Trophoblast cell (in vitro differentiated cells and primary cell): Measurements from ENCODE around the gene ADAMTSL4.

Source experiments
- DNase-seq, 2 donors: peaks; one replicate each; pipeline ENCODE4 v3.0.0-alpha.2; 2016
- H2AFZ ChIP-seq: 2 replicates; pipeline ENCODE4 v1.6.1; 2013; ENCODE audit warnings: low read length, moderate library complexity, mild to moderate bottlenecking; ENCODE audit not compliant: insufficient read depth, poor library complexity
- H2AK5ac ChIP-seq: 2 replicates; pipeline ENCODE4 v1.6.1; 2013; ENCODE audit warnings: mild to moderate bottlenecking, low read length
- H2BK120ac ChIP-seq: 2 replicates; pipeline ENCODE4 v1.6.1; 2013; ENCODE audit warnings: low read length, mild to moderate bottlenecking, moderate library complexity; ENCODE audit not compliant: insufficient read depth, poor library complexity
- H2BK12ac ChIP-seq: 2 replicates; pipeline ENCODE4 v1.6.1; 2013; ENCODE audit warnings: mild to moderate bottlenecking, low read length, moderate library complexity
- H2BK5ac ChIP-seq: 2 replicates; pipeline ENCODE4 v1.6.1; 2013; ENCODE audit warnings: low read length, low read depth, moderate library complexity, mild to moderate bottlenecking; ENCODE audit not compliant: poor library complexity
- H3K14ac ChIP-seq: 2 replicates; pipeline ENCODE4 v1.6.1; 2013; ENCODE audit warnings: mild to moderate bottlenecking, low read length
- H3K18ac ChIP-seq: 2 replicates; pipeline ENCODE4 v1.6.1; 2013; ENCODE audit warnings: mild to moderate bottlenecking, low read length
- H3K23ac ChIP-seq: 2 replicates; pipeline ENCODE4 v1.6.1; 2013; ENCODE audit warnings: low read length
- H3K27ac ChIP-seq: 2 replicates; pipeline ENCODE4 v1.5.1; 2013; ENCODE audit warnings: low read depth, mild to moderate bottlenecking, inconsistent platforms, low read length, moderate library complexity
- H3K27me3 ChIP-seq: 2 replicates; pipeline ENCODE4 v1.6.1; 2013; ENCODE audit warnings: inconsistent platforms, mild to moderate bottlenecking, low read length, moderate library complexity; ENCODE audit not compliant: insufficient read depth
- H3K36me3 ChIP-seq, 2 experiments: 1 replicate in 1 of 2; 2 replicates in 1 of 2; pipeline ENCODE4 v1.6.1; 2013; ENCODE audit warnings: low read length in 2 of 2, mild to moderate bottlenecking in 2 of 2, moderate library complexity in 1 of 2; ENCODE audit not compliant: insufficient read depth in 2 of 2, control insufficient read depth in 1 of 2
- H3K4ac ChIP-seq: 2 replicates; pipeline ENCODE4 v1.6.1; 2013; ENCODE audit warnings: low read depth, mild to moderate bottlenecking, low read length, moderate library complexity
- H3K4me1 ChIP-seq, 2 experiments: 1 replicate in 1 of 2; 2 replicates in 1 of 2; pipeline ENCODE4 v1.6.1; 2013; ENCODE audit warnings: low read length in 2 of 2, mild to moderate bottlenecking in 2 of 2, moderate library complexity in 1 of 2; ENCODE audit not compliant: insufficient read depth in 2 of 2, control insufficient read depth in 1 of 2
- H3K4me2 ChIP-seq: 2 replicates; pipeline ENCODE4 v1.6.1; 2013; ENCODE audit warnings: inconsistent platforms, mild to moderate bottlenecking, low read length, moderate library complexity
- H3K4me3 ChIP-seq: 2 replicates; pipeline ENCODE4 v1.5.1; 2013; ENCODE audit warnings: mild to moderate bottlenecking, low read depth, low read length, inconsistent platforms
- H3K79me1 ChIP-seq: one replicate; pipeline ENCODE4 v1.6.1; 2013; ENCODE audit warnings: low read length
- H3K79me2 ChIP-seq: 2 replicates; pipeline ENCODE4 v1.6.1; 2013; ENCODE audit warnings: low read length, mild to moderate bottlenecking; ENCODE audit not compliant: control insufficient read depth, insufficient read depth, poor library complexity
- H3K9ac ChIP-seq: 2 replicates; pipeline ENCODE4 v1.6.1; 2013; ENCODE audit warnings: mild to moderate bottlenecking, low read length
- H3K9me3 ChIP-seq: 2 replicates; pipeline ENCODE4 v1.6.1; 2013; ENCODE audit warnings: low read depth, mild to moderate bottlenecking, control low read depth, inconsistent platforms, low read length; ENCODE audit not compliant: insufficient read depth
- H4K12ac ChIP-seq: 2 replicates; pipeline ENCODE4 v1.6.1; 2013; ENCODE audit warnings: low read depth, mild to moderate bottlenecking, low read length, moderate library complexity
- H4K8ac ChIP-seq: 2 replicates; pipeline ENCODE4 v1.6.1; 2013; ENCODE audit warnings: low read depth, mild to moderate bottlenecking, low read length, moderate library complexity
- H4K91ac ChIP-seq: one replicate; pipeline ENCODE4 v1.6.1; 2013; ENCODE audit warnings: low read depth, mild to moderate bottlenecking, low read length, moderate library complexity
- WGBS: extraction: QIAGEN DNeasy Blood & Tissue Kit; methylation state at CpG from one replicate; pipeline ENCODE4 v1.1.7; 2013; ENCODE audit warnings: missing lambda C conversion rate; ENCODE audit not compliant: insufficient read length, insufficient coverage; ENCODE audit errors: extremely low coverage; 5-methylcytosine and 5-hydroxymethylcytosine counted together

Gene ADAMTSL4

DNA sequence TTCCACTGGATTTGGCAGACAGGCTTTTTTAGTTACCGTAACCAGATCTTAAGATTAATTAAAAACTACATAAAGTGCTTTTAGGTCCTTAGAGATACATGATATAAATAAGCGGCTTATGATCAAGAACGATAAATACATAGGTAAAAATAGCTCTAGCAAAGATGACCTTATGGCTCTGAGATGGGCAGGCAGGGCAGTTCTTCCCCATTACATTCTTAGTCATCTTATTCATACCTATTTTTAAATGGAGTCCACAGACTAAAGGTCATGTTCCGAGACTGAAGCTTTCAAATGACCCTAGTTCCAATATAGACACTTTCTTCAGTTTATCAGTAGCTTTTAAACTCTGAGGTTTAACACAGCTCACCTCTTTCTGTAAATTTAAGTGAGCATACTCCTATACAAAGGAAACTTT is 25.9 kb downstream of the ADAMTSL4 start:
- H3K79me2 ChIP-seq, result peaks cover 21% of the 10 kb centered on the region
- no peak overlapping the region for H3K18ac ChIP-seq
- H4K12ac ChIP-seq, result no peak overlapping the region
- H4K8ac ChIP-seq, result no peak overlapping the region
- peaks cover 15% of the 10 kb centered on the region for H3K79me1 ChIP-seq
- H3K4ac ChIP-seq, result no peak overlapping the region
- H3K4me3 ChIP-seq, result no peak overlapping the region
- H3K14ac ChIP-seq, result no peak overlapping the region
- H2BK5ac ChIP-seq, result no peak overlapping the region
- H3K36me3 ChIP-seq, result peaks cover 12 to 32% of the 10 kb centered on the region in 2 experiments
- peaks cover 11 to 18% of the 10 kb centered on the region in 2 experiments for H3K4me1 ChIP-seq
- H3K27me3 ChIP-seq, result no peaks in the 10 kb centered on the region
- no peak overlapping the region for H3K9ac ChIP-seq
- H3K9me3 ChIP-seq, result no peaks in the 10 kb centered on the region
- no peak overlapping the region for H3K23ac ChIP-seq
- no CpG with 5 or more reads among the region's 4 CpGs for WGBS
- H3K27ac ChIP-seq, result no peak overlapping the region
- peak overlapping the region; percentile 29 for H3K4me2 ChIP-seq
- H2BK12ac ChIP-seq, result no peak overlapping the region
- no peak overlapping the region for H4K91ac ChIP-seq
- peak in 1 of 2 donors; percentile 36 for DNase-seq
- no peak overlapping the region for H2BK120ac ChIP-seq
- no peak overlapping the region for H2AFZ ChIP-seq
- H2AK5ac ChIP-seq, result no peak overlapping the region

DNA sequence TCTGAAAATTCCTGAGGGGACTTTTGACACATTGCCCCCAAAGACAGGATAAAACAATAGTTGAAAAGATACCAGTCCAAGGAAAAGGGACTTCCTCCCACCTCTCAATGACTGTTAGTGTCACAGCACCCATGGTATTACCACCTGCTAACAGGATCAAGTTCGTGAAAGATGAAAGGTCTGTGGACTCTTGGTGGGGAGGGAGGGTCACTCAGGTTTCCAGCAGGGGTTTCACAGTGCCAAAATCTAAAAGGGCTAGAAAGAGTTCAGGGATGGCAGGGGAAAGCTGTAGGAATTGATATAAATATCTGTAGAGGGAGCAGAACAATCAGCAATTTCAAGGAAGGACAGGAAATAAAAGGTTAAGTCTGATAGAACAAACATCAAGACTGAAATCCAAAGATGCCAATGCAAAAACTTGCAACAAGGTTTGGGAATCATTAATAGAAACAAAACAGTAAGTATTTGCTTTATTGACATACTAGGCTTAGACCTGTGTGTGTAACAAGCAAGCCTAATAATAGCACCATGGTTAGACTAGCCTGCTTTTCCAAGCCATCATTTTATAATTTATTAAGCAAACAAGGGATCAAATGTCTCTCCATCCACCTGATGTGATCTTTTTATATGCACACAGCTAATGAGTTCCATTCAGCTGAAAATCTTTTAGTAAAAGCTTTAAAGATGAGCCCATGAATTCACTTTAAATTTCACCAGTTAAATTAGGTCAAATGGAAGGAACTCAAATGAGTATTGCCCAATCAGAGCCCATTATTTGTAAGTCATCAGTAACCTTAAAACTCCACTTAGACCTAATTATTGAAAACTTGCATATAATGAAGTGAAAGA is 26.5 kb downstream of the ADAMTSL4 start:
- Histone ChIP-seq H2AFZ (no peak overlapping the region), H2BK5ac (no peak overlapping the region), H4K8ac (no peak overlapping the region), H3K14ac (no peak overlapping the region), H3K23ac (no peak overlapping the region), H3K4me2 (peak overlapping the region; percentile 5), H4K91ac (no peak overlapping the region), H2AK5ac (no peak overlapping the region), H4K12ac (no peak overlapping the region), H3K79me2 (peaks cover 21% of the 10 kb centered on the region), H3K4me3 (no peak overlapping the region), H2BK120ac (no peak overlapping the region), H3K4me1 (peaks cover 9 to 14% of the 10 kb centered on the region in 2 experiments), H3K9ac (no peak overlapping the region), H3K36me3 (peaks cover 12 to 32% of the 10 kb centered on the region in 2 experiments), H3K79me1 (peaks cover 15% of the 10 kb centered on the region), H3K27ac (no peak overlapping the region), H3K27me3 (no peaks in the 10 kb centered on the region), H3K4ac (peak overlapping the region; percentile 91), H3K9me3 (no peaks in the 10 kb centered on the region), H2BK12ac (no peak overlapping the region), H3K18ac (no peak overlapping the region)
- WGBS, result no CpG with 5 or more reads among the region's 1 CpG
- peak in 1 of 2 donors; percentile 36 for DNase-seq

DNA sequence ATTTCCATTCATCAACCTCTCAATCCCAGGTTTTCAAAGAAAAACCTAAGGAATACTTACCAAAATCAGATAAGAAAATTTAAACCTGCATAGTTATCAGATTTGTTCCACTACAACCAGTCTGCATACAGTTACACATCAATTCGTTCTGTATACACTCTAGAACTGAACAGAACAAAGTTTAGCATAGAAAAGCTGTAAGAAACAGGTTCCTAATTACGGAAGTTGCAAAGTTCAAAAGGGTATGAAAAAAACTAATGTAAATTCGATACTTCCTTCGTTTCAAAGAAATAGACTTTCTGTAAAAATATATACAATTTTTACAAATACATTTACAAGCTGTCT is 27.1 kb downstream of the ADAMTSL4 start:
- Histone ChIP-seq H3K4me3 (no peak overlapping the region), H3K79me1 (peaks cover 15% of the 10 kb centered on the region), H3K4me1 (peaks cover 9 to 13% of the 10 kb centered on the region in 2 experiments), H4K8ac (no peak overlapping the region), H4K12ac (no peak overlapping the region), H3K9ac (no peak overlapping the region), H3K9me3 (no peaks in the 10 kb centered on the region), H2BK5ac (no peak overlapping the region), H3K36me3 (peaks cover 12 to 30% of the 10 kb centered on the region in 2 experiments), H2BK120ac (no peak overlapping the region), H3K27me3 (no peaks in the 10 kb centered on the region), H3K14ac (no peak overlapping the region), H3K23ac (no peak overlapping the region), H3K4ac (no peak overlapping the region), H4K91ac (no peak overlapping the region), H3K79me2 (peaks cover 21% of the 10 kb centered on the region), H3K4me2 (no peak overlapping the region), H2BK12ac (no peak overlapping the region), H2AK5ac (no peak overlapping the region), H3K18ac (no peak overlapping the region), H2AFZ (no peak overlapping the region), H3K27ac (no peak overlapping the region)
- peak in 1 of 2 donors; percentile 22 for DNase-seq
- WGBS, result no CpG with 5 or more reads among the region's 4 CpGs

DNA sequence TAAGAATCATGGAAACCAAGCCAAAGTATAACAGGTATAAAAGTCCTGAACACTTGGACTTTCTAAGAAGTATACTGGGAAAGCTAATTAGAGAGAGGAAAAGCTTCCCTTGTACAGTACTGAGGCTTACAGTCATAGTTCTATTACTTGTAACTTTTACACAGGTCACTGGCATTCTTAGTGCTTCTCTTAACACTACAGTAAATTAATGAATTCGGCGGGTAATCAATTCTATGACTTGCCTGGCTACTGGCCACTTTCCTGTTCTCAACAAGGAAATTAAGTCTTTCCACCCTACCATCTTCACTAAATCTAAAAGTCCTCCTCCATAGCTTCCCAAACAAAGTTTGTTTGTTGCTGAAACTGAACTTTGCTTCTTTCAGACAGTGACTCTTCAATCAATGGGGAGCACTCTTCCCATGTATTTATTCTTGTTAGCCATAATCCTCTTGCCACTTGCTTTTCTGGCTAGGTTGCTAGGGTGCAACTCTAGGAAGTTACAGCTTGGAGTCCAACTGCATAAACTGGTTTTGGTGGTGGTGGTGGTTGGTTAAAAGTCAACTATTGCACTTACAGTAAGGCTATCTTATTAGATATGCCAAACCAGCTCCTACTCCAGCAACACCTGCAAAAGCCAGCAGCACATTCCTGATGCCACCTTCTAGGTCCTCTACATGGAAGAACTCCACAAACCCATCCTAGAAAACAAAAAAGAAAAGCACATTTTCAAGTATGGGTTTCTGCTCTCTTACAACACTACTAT is 27.8 kb downstream of the ADAMTSL4 start:
- no peak overlapping the region for H3K18ac ChIP-seq
- peak in 1 of 2 donors; percentile 26 for DNase-seq
- peak overlapping the region; percentile 79 for H3K9ac ChIP-seq
- H3K9me3 ChIP-seq, result no peaks in the 10 kb centered on the region
- no peaks in the 10 kb centered on the region for H3K27me3 ChIP-seq
- H2AFZ ChIP-seq, result no peak overlapping the region
- no peak overlapping the region for H3K23ac ChIP-seq
- no peak overlapping the region for H4K12ac ChIP-seq
- no CpG with 5 or more reads among the region's 2 CpGs for WGBS
- H4K8ac ChIP-seq, result no peak overlapping the region
- no peak overlapping the region for H4K91ac ChIP-seq
- H3K4me3 ChIP-seq, result peak overlapping the region; percentile 41
- H3K14ac ChIP-seq, result no peak overlapping the region
- no peak overlapping the region for H2BK120ac ChIP-seq
- H3K79me2 ChIP-seq, result peaks cover 21% of the 10 kb centered on the region
- peak overlapping the region; percentile 84 for H3K4ac ChIP-seq
- no peak overlapping the region for H2BK12ac ChIP-seq
- H2BK5ac ChIP-seq, result no peak overlapping the region
- H3K4me1 ChIP-seq, result peaks cover 9 to 13% of the 10 kb centered on the region in 2 experiments
- peaks cover 12 to 30% of the 10 kb centered on the region in 2 experiments for H3K36me3 ChIP-seq
- H3K4me2 ChIP-seq, result peak overlapping the region; percentile 72
- H3K27ac ChIP-seq, result no peak overlapping the region
- H2AK5ac ChIP-seq, result no peak overlapping the region
- H3K79me1 ChIP-seq, result peaks cover 15% of the 10 kb centered on the region
